ENCODE results near the gene NSUN3. TPM values are rescaled to one million over a fixed set of nuclear protein-coding genes. Genes with fewer than 3 reads are reported as not detected.
"Not testable (repeated sequence)": the region's sequence is repeated elsewhere in the genome, so short reads cannot be mapped to it uniquely, and the experiment has no call there.

NSUN3 gene
- total RNA-seq = 14.6 and 15.5 TPM in 2 replicates

DNA sequence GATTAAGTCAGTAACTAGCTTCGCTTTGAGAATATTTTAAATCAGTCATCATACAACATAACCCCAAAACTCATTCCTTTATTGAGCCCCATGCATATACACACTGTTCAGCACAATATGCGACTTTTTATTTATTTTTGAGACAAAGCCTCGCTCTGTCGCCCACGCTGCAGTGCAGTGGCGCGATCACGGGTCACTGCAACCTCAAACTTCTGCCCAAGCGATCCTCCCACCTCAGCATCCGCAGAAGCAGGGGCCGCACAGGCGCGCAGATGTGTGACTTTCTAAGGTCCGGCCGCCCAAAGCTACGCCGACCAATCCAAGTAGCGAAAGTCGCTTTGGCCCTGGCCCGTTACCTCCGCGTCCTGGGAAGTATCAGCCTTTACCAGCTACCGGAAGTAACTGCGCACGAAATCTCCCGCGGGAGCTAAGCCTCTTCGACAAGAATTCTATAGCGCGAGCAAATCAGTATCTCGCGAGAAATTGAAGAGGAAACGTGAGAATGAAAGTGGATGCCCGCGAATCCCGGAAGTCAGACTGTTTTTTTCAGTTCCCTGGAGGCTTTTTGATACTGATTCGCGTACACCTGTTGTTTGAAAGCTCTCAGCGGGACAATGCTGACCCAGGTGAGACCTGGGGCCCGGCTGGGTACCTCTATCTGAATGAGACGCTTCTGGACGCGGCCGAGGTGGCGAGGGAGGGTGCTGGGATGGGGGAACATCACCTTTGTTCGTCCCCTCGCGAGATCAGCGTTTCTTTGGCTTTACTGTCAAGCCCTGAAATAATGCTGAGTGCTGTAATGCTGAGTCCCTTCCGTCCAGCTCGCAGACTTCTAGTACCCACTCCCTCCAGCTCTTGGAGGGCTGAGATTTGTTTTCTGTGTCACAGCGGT, at the start of gene NSUN3, which contains the start of gene DHFR2:
Gene NSUN3, plus strand, starts transcription at position 549 of the 892 bp plus-strand sequence. Its CDS starts 66 bp downstream, at position 615.
Gene DHFR2, minus strand, starts transcription at position 404 of the 892 bp plus-strand sequence. CDS start 1,405 bp downstream, outside the sequence.
- DNase-seq (ENCODE audit: low read depth) = peak; percentile 97

- no peak for DNase-seq (ENCODE audit: low read depth)
These were observed 47.8 kb upstream of the NSUN3 start for GRCh38 chr3:94015025-94015424.

DNA sequence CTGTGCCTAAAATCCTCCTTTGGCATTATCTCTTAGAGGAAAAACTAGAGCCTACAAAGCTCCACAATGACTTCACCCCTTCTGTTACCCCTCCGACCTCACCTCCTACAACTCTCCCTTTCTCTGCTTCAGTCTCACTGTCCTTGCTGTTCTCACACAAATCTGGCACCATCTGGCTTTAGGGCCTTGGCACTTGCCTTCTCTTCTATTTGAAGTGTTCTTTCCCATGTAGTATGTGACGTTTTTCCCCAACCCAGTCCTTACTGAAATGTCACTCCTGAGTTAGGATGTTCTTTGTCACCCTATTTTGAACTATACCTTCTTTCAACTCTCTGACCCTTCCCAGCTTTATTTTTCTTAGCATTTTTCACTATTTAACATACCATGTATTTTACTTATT, 43.2 kb upstream of the NSUN3 start:
- DNase-seq (ENCODE audit: low read depth) = no peak

GRCh38 chr3:94020293-94020692, 42.6 kb upstream of the NSUN3 start:
- DNase-seq (ENCODE audit: low read depth) = no peak

- peak; percentile 45 for DNase-seq (ENCODE audit: low read depth)
These were observed 38.5 kb upstream of the NSUN3 start for GRCh38 chr3:94024385-94024784.

DNA sequence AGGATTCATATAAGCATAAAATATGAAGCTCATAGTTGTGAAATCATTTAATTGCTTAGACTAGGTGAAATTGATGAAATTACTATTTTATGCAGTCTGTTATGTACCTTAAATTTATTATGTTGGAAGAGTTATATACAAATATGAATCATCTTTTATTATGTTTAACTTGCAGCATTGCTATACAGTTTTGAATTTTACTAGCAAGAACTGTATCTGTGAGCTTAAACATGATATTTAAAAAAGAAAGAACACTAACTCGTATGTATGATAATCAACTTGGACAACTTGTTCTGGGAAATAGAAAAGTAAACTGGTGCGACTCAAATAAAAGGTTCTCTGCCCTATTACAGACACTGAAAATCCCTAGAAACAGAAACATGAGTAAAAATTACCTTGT, 36.2 kb upstream of the NSUN3 start:
- no peak for DNase-seq (ENCODE audit: low read depth)

DNA sequence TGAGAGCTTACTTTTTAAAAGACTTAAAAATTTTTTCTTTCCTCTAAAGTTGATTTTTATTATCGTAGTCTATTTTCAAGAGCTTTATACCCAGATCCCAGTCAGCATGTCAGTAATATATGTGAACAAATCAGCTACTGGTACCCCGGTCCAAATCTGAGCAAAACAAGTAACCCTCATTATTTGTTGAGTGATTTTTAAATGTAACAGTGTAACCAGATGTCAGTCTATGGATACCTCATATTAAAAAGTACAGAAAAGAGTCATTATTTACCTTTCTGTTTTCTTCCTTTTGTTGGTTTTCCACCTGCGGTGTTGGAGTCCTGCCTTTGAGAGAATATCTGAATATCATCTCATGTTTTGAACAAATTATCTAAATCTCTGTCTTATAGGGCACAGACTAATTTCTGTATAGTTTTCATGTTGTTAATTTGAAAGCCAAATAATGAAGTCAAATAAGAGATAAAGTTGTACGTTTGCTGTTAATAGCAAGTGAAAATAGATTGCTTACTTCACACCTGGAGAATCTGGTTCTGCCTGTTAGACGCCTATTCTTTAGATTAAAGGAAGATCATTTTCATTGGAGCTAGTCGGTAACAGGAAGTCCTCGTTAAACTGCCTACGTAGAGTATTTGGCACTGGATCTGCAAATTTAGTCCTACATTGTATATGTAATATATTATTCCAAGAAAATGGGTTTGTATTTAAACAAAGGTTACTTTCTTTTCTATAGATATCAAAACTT, 34.6 kb upstream of the NSUN3 start, which contains the start of gene STX19:
Gene STX19, minus strand, starts transcription at position 505 of the 745 bp plus-strand sequence. CDS start 13,328 bp downstream, outside the sequence.
- peak; percentile 26 for DNase-seq (ENCODE audit: low read depth)

- peak; percentile 20 for DNase-seq (ENCODE audit: low read depth)
These were observed 25.9 kb upstream of the NSUN3 start for GRCh38 chr3:94036909-94037507.

DNA sequence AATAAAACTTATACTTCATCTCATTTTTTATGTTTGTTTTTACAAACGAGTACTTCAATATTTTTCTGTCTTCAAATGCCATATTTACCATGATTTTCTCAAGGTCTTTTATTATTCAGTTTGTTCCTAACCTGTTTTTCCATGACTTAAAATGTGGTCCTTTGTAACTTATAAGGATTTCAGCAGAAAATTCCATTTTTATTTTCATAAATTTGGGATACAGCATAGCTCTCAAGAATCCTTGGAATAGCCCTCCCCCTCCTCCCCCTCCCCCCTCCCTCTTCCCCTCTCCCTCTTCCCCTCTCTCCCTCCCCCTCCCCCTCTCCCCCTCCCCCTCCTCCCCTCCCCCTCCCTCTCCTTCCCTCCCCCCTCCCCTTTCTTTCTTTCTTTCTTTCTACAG, 19.6 kb upstream of the NSUN3 start:
- DNase-seq (ENCODE audit: low read depth) = no peak

DNA sequence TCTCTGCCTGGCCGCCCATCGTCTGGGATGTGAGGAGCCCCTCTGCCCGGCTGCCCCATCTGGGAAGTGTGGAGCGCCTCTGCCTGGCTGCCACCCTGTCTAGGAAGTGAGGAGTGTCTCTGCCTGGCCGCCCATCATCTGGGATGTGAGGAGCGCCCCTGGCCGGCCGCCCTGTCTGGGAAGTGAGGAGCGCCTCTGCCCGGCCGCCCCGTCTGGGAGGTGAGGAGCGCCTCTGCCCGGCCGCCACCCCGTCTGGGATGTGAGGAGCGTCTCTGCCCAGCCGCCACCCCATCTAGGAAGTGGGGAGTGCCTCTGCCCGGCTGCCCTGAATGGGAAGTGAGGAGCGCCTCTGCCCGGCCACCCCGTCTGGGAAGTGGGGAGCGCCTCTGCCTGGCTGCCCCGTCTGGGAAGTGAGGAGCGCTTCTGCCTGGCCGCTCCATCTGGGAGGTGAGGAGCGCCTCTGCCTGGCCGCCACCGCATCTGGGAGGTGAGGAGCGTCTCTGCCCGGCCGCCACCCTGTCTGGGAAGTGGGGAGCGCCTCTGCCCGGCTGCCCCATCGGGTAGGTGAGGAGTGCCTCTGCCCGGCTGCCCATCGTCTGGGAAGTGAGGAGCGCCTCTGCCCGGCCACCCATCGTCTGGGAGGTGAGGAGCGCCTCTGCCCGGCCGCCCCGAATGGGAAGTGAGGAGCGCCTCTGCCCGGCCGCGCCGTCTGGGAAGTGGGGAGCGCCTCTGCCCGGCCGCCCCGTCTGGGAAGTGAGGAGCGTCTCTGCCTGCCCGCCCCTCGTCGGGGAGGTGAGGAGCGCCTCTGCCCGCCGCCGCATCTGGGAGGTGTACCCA, 18.5 kb upstream of the NSUN3 start:
- DNase-seq (ENCODE audit: low read depth) = not testable (repeated sequence)

DNA sequence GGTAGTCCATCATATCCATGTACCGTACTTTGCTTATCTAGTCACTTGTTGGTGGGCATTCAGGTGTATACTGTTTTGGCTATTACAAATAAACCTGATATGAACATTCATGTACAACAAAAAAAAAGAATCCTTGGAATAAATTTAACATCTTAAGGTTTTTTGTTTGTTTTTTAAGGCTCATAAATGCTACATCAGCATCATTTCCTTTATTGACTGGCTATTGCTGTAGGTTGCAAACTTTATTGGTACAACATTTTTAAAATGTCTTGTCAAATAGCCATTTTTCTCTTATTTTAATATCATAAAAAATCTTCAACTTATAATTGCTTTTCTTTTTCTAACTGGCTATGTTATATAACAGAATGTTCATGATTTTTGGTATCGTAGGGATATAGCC, 16.3 kb upstream of the NSUN3 start:
- DNase-seq (ENCODE audit: low read depth) = no peak

- DNase-seq (ENCODE audit: low read depth) = no peak
These were observed 13.6 kb upstream of the NSUN3 start for GRCh38 chr3:94049267-94049666.

- DNase-seq (ENCODE audit: low read depth) = no peak
These were observed 12.3 kb upstream of the NSUN3 start for GRCh38 chr3:94050546-94050945.

DNA sequence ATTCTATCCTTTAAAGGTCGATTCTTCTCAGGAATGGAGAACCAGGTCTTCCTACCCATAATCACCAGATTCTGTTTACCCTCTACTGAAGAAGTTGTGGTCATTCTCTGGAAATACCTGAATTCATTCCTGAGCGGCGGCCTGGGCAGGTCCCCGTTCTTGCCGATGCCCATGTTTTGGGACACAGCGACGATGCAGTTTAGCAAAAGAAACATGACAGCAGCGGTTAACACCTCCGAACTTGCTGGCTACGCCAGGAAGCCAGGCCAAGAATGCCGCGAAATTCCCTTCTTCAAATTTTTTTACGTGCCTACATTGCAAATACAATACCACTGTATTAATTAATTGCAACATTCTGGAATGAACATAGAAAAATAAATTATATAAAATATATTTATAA, 1.6 kb upstream of the NSUN3 start:
- DNase-seq (ENCODE audit: low read depth) = no peak

GRCh38 chr3:94063496-94064119, 747 bp downstream of the NSUN3 start:
- DNase-seq (ENCODE audit: low read depth) = no peak

DNA sequence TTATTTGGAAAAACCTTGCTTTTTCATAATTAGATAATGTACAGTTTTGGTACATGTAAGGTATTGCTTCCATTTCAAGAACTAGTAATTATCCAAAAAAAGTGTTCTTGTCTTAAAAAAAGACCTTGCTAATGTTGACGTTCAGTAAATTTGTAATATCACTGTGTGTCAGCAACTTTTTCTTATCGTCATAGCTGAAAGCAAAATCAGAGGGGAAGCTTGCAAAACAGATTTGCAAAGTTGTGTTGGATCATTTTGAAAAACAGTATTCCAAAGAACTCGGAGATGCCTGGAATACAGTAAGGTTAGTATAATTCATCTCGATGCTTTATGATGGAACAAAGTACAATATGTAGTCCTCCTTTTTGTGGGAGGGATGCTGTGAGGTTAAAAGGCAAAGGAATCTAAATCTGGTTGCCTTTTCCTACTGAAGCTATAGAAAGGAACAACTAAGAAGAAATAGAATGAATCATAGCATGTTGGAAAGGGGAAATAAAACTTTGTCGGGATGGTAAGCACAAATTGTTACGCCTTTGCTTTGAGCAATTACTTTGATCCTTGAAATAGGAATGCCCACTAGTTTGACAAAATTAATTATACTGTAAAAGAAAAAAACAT, 1.5 kb downstream of the NSUN3 start:
- DNase-seq (ENCODE audit: low read depth) = no peak

- DNase-seq (ENCODE audit: low read depth) = no peak
These were observed 2.3 kb downstream of the NSUN3 start for GRCh38 chr3:94065122-94065521.

DNA sequence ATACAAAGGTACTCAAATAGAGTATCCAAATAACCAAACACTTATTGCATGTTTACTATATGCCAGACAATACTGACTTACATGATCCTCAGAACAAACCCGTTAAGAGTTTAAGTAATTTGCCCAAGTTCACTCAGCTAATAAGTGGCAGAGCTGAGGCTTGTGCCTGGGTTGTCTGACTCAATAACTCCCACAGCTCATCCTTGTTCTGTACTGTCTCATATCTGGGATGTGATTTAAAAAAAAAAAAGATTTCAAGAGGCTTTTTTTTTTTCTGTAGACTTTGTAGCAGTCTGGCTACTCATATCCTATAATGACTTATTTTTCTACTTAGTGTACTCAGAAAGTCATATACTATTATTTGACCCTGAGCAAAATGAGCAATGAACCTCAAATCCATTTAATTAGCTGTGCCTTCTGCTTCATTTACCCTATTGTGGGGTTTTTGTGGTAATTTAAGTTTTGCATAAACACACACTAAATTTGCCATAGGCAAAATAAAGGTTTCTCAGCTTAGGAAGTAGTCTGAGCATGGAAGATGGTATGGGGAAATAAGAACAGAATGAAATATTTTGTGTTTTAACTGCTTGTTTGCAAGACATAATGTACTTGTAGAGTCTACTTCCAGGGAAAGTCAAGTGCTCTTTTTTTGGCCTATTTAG, 3.1 kb downstream of the NSUN3 start:
- peak; percentile 30 for DNase-seq (ENCODE audit: low read depth)
